ENCODE results near the gene NR6A1.

NR6A1 gene

DNA sequence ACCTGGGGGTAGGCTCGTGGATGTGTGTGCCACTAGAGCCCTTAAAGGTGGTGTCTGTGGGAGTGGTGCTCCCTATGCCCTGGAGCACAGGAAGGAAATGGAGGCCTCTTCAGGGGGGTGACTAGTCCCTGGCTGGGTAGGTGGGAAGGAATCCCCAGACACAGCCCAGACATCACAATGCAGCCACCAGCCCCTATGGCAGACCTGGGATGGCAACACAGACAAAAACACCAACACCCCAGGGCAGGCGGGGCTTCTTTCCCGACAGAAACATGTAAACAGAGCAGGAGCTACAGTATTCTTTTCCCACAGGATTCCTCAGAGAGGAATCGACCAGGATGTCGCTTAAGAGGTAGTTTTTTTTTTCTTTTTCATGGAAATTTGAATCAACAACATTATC, 253.5 kb downstream of the NR6A1 start:
- no peak for TF ChIP-seq POLR2AphosphoS5 (IDR thresholded peaks at IDR 0.05; ENCODE audit: low read depth)
- no peak for TF ChIP-seq GABPA (IDR thresholded peaks at IDR 0.05; ENCODE audit: low read depth)
- TF ChIP-seq, protein P1, sequence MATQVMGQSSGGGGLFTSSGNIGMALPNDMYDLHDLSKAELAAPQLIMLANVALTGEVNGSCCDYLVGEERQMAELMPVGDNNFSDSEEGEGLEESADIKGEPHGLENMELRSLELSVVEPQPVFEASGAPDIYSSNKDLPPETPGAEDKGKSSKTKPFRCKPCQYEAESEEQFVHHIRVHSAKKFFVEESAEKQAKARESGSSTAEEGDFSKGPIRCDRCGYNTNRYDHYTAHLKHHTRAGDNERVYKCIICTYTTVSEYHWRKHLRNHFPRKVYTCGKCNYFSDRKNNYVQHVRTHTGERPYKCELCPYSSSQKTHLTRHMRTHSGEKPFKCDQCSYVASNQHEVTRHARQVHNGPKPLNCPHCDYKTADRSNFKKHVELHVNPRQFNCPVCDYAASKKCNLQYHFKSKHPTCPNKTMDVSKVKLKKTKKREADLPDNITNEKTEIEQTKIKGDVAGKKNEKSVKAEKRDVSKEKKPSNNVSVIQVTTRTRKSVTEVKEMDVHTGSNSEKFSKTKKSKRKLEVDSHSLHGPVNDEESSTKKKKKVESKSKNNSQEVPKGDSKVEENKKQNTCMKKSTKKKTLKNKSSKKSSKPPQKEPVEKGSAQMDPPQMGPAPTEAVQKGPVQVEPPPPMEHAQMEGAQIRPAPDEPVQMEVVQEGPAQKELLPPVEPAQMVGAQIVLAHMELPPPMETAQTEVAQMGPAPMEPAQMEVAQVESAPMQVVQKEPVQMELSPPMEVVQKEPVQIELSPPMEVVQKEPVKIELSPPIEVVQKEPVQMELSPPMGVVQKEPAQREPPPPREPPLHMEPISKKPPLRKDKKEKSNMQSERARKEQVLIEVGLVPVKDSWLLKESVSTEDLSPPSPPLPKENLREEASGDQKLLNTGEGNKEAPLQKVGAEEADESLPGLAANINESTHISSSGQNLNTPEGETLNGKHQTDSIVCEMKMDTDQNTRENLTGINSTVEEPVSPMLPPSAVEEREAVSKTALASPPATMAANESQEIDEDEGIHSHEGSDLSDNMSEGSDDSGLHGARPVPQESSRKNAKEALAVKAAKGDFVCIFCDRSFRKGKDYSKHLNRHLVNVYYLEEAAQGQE (IDR thresholded peaks at IDR 0.05; ENCODE audit: insufficient replicate concordance, low read depth), result no peak
- TF ChIP-seq, protein P2, sequence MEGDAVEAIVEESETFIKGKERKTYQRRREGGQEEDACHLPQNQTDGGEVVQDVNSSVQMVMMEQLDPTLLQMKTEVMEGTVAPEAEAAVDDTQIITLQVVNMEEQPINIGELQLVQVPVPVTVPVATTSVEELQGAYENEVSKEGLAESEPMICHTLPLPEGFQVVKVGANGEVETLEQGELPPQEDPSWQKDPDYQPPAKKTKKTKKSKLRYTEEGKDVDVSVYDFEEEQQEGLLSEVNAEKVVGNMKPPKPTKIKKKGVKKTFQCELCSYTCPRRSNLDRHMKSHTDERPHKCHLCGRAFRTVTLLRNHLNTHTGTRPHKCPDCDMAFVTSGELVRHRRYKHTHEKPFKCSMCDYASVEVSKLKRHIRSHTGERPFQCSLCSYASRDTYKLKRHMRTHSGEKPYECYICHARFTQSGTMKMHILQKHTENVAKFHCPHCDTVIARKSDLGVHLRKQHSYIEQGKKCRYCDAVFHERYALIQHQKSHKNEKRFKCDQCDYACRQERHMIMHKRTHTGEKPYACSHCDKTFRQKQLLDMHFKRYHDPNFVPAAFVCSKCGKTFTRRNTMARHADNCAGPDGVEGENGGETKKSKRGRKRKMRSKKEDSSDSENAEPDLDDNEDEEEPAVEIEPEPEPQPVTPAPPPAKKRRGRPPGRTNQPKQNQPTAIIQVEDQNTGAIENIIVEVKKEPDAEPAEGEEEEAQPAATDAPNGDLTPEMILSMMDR (IDR thresholded peaks at IDR 0.05; ENCODE audit: insufficient read depth, low read length), result no peak
- no peak for TF ChIP-seq SPI1 (IDR thresholded peaks at IDR 0.05; ENCODE audit: borderline replicate concordance, low read depth)

DNA sequence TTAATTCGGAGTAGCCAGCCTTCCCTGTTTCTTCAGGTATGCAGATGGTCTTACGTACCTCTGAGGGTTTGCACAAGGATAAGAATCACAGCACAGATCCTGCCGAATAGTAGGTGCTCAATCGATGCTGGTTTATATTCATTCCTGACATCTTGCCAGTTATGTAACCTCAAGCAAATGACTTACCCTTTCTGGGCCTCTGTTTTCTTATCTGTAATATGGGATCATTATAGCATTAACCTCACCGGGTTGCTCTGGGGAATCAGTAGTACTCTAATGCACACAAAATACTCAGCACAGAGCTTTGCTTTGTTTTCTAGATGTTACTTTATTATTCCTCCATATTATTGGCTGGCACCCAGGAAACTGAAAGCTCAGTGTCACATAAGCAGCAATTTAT, 256.2 kb downstream of the NR6A1 start:
- Histone ChIP-seq H3K27me3 (ENCODE audit: insufficient read depth, poor library complexity, severe bottlenecking) (no peaks in the 10 kb centered on the region), H3K27ac (replicated peaks) (no peak overlapping the region), H3K4me3 (replicated peaks; ENCODE audit: insufficient read depth, low read length) (no peak overlapping the region)
- no peak for DNase-seq (ENCODE audit: low read depth in 1 of 2, low spot score in 1 of 2)
- TF ChIP-seq GABPA (IDR thresholded peaks at IDR 0.05; ENCODE audit: low read depth), result no peak
- TF ChIP-seq, protein P1 (IDR thresholded peaks at IDR 0.05; ENCODE audit: insufficient replicate concordance, low read depth), result no peak
- no peak for TF ChIP-seq POLR2AphosphoS5 (IDR thresholded peaks at IDR 0.05; ENCODE audit: low read depth)
- no peak for TF ChIP-seq SPI1 (IDR thresholded peaks at IDR 0.05; ENCODE audit: borderline replicate concordance, low read depth)
- TF ChIP-seq, protein P2 (IDR thresholded peaks at IDR 0.05; ENCODE audit: insufficient read depth, low read length), result no peak

More for the DNA sequence above, 253.5 kb downstream of the NR6A1 start:
- no peak overlapping the region for H3K4me3 ChIP-seq (replicated peaks; ENCODE audit: insufficient read depth, low read length)
- no peak for DNase-seq (ENCODE audit: low read depth in 1 of 2, low spot score in 1 of 2)
- H3K27ac ChIP-seq (replicated peaks), result no peak overlapping the region
- H3K27me3 ChIP-seq (ENCODE audit: insufficient read depth, poor library complexity, severe bottlenecking), result no peaks in the 10 kb centered on the region

DNA sequence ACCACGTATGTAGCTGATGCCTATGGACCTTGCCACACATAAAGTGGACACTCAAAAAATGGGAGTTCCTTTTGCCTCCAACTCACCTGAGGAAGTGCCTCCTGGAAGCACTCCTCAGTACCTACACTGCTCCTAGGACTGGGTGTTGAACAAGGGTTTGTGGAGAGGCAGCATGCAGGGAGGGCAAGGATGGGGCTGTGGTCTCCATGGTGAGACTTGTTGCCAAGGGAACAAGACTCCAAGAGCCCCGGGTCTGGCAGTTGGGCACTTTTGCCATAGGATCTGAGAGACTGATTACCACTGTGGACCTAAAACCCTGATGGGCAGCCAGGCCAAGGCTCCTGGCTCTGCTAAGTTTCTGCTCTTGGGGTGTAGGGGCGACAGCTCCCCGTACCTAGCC, 257.0 kb downstream of the NR6A1 start:
- no peak for DNase-seq (ENCODE audit: low read depth in 1 of 2, low spot score in 1 of 2)
- Histone ChIP-seq H3K27me3 (ENCODE audit: insufficient read depth, poor library complexity, severe bottlenecking) (no peaks in the 10 kb centered on the region), H3K27ac (replicated peaks) (no peak overlapping the region), H3K4me3 (replicated peaks; ENCODE audit: insufficient read depth, low read length) (no peak overlapping the region)
- TF ChIP-seq GABPA (IDR thresholded peaks at IDR 0.05; ENCODE audit: low read depth), result no peak
- no peak for TF ChIP-seq SPI1 (IDR thresholded peaks at IDR 0.05; ENCODE audit: borderline replicate concordance, low read depth)
- TF ChIP-seq, protein P1 (IDR thresholded peaks at IDR 0.05; ENCODE audit: insufficient replicate concordance, low read depth), result no peak
- no peak for TF ChIP-seq POLR2AphosphoS5 (IDR thresholded peaks at IDR 0.05; ENCODE audit: low read depth)
- TF ChIP-seq, protein P2 (IDR thresholded peaks at IDR 0.05; ENCODE audit: insufficient read depth, low read length), result no peak

Measured in HL-60 (cell line).